ENCODE data around the gene RGPD3. TPM values are rescaled to one million over a fixed set of nuclear protein-coding genes. Genes with fewer than 3 reads are reported as not detected.
"Not testable (repeated sequence)": the region's sequence is repeated elsewhere in the genome, so short reads cannot be mapped to it uniquely, and the experiment has no call there.

Gene RGPD3
- total and polyA plus RNA-seq, 2 experiments from 2014 or later = 0.08 to 0.43 TPM

DNA sequence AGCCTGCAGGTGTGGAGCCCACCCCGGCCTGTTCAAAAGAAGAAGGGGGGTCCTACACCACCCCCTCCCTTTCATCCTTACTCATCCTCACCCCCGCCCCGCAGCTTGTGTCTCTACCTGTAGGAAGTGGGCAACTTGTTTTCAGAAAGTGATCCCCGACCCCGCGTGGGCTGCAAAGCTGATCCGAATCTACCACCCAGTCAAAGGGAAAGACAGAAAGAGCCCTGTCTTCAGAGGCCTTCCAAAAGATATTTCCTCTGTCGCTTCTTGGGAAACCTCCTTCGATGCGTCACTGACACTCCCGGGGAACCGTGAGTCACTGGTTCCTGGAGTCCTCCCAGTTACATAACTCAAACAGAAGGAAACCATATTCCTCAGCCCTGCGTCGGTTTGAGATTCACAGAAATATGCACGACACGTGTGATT, 43.3 kb upstream of the RGPD3 start:
- peak; percentile 91 for DNase-seq
- H4K20me1 ChIP-seq (ENCODE audit: insufficient read depth); H3K79me2 ChIP-seq (ENCODE audit: insufficient read depth); H3K27me3 ChIP-seq (replicated peaks; ENCODE audit: insufficient read depth); H3K36me3 ChIP-seq (ENCODE audit: low read depth); H3K9me3 ChIP-seq (ENCODE audit: low read depth); H3K4me1 ChIP-seq (ENCODE audit: insufficient read depth); H3F3A ChIP-seq (ENCODE audit: insufficient read depth); H3K9me2 ChIP-seq (ENCODE audit: insufficient read depth); in situ Hi-C loops (cut with MboI): not testable (repeated sequence)
- H3K4me2 ChIP-seq (ENCODE audit: unreplicated experiment) = peak overlapping the region; percentile 90
- H3K27ac ChIP-seq = peak overlapping the region; percentile 76
- 0 to 4% methylated on average over 10 to 16 of the region's 16 CpGs for WGBS, 2 experiments (ENCODE audit: low coverage in 1 of 2, low lambda C conversion rate in 2 of 2, missing lambda C conversion rate in 2 of 2)
- peak overlapping the region; percentile 90 for H2AFZ ChIP-seq
- peak overlapping the region; percentile 70 for H3K4me3 ChIP-seq
- peak overlapping the region; percentile 67 for H3K9ac ChIP-seq

DNA sequence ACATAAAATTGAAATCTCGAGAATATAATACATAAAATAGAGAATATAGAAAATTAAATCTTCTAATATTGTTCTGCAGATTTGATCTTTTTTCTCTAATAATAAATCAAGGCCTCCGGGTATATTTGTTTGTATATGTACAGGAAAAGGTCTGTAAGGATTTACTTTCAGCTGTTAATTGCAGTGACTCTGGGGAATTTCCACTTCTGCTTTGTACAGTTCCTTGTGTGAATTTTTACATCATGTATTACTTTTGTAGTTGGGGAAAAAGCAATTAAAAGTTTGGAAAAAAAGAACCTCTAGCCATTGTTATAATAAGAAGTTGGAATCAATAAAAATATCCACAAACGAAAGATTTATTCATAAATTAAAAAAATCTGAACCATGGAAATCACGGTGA, 42.6 kb upstream of the RGPD3 start:
- H3K9ac ChIP-seq; H3K27me3 ChIP-seq (replicated peaks; ENCODE audit: insufficient read depth); H3K9me2 ChIP-seq (ENCODE audit: insufficient read depth); H3K4me1 ChIP-seq (ENCODE audit: insufficient read depth); H3K79me2 ChIP-seq (ENCODE audit: insufficient read depth); H3K27ac ChIP-seq; in situ Hi-C loops (cut with MboI); DNase-seq; H4K20me1 ChIP-seq (ENCODE audit: insufficient read depth); H3K36me3 ChIP-seq (ENCODE audit: low read depth); H2AFZ ChIP-seq; H3K9me3 ChIP-seq (ENCODE audit: low read depth); H3K4me3 ChIP-seq; H3F3A ChIP-seq (ENCODE audit: insufficient read depth): not testable (repeated sequence)
- WGBS, 2 experiments (ENCODE audit: low coverage in 1 of 2, low lambda C conversion rate in 2 of 2, missing lambda C conversion rate in 2 of 2) = 35 to 38% methylated on average over 4 of the region's 4 CpGs
- peak overlapping the region; percentile 90 for H3K4me2 ChIP-seq (ENCODE audit: unreplicated experiment)

DNA sequence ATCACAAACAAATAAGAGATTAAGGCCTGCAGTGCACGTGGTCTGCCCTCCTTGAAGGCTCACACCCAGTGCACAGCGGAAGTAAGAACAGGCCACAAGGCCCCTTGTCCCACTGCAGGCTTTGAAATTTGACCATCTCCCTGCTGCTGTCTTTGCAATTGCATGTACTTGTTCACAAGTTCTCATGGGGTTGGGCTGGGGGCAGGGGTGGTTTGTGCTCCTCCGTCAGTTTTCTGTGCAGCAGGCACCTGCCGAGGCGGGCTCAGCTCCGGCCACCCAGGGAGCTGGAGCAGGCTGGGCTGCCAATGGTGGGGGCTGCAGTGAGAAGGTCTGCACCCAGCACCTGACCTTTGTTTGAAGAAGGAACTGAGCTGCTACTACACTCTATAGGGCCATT, 41.2 kb upstream of the RGPD3 start:
- H3K27ac ChIP-seq; H3K9me3 ChIP-seq (ENCODE audit: low read depth); in situ Hi-C loops (cut with MboI); H4K20me1 ChIP-seq (ENCODE audit: insufficient read depth); H3K79me2 ChIP-seq (ENCODE audit: insufficient read depth); H3K9ac ChIP-seq; H3K36me3 ChIP-seq (ENCODE audit: low read depth); H3K4me1 ChIP-seq (ENCODE audit: insufficient read depth); H3F3A ChIP-seq (ENCODE audit: insufficient read depth); H3K4me3 ChIP-seq; H2AFZ ChIP-seq; H3K9me2 ChIP-seq (ENCODE audit: insufficient read depth); H3K4me2 ChIP-seq (ENCODE audit: unreplicated experiment); H3K27me3 ChIP-seq (replicated peaks; ENCODE audit: insufficient read depth); DNase-seq: not testable (repeated sequence)
- WGBS, 2 experiments (ENCODE audit: low coverage in 1 of 2, low lambda C conversion rate in 2 of 2, missing lambda C conversion rate in 2 of 2) = 77 to 86% methylated on average over 6 of the region's 6 CpGs

DNA sequence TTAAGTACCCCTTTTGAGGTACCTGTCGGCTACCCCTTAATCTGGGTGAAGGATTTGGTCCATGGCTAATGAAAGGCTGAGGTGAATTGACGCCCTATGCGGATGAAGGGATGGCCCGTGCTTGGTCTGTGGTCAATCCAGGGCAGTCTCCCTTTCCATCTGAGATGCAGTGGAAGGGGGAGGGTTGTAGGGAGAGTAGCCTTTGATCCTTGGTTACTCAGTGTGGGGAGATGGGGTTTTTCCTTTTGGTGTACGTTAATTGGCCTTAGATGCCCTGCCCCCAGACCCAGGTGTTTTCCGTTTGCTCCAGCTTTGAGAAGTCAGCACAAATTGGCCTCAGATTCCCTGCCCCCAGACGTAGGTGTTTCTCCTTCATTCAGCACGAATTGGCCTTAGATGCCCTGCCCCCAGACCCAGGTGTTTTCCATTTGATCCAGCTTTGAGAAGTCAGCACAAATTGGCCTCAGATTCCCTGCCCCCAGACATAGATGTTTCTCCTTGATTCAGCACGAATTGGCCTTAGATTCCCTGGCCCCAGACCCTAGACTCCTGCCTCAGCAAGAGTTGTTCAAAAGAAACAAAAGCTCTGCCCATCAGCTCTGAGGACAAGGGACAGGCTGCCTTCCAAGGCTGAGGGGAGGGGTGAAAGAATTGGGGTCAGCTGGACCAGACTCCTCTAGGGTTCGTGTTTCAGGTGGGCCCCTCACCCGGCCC, 40.6 kb upstream of the RGPD3 start:
- H3K79me2 ChIP-seq (ENCODE audit: insufficient read depth); H2AFZ ChIP-seq; H3K4me2 ChIP-seq (ENCODE audit: unreplicated experiment); H3F3A ChIP-seq (ENCODE audit: insufficient read depth); H3K27me3 ChIP-seq (replicated peaks; ENCODE audit: insufficient read depth); in situ Hi-C loops (cut with MboI); H3K27ac ChIP-seq; H4K20me1 ChIP-seq (ENCODE audit: insufficient read depth); H3K9me2 ChIP-seq (ENCODE audit: insufficient read depth); H3K4me3 ChIP-seq; H3K4me1 ChIP-seq (ENCODE audit: insufficient read depth); H3K9ac ChIP-seq; DNase-seq; H3K9me3 ChIP-seq (ENCODE audit: low read depth); H3K36me3 ChIP-seq (ENCODE audit: low read depth): not testable (repeated sequence)
- WGBS, 2 experiments (ENCODE audit: low coverage in 1 of 2, low lambda C conversion rate in 2 of 2, missing lambda C conversion rate in 2 of 2) = 71 to 75% methylated on average over 8 to 9 of the region's 11 CpGs

DNA sequence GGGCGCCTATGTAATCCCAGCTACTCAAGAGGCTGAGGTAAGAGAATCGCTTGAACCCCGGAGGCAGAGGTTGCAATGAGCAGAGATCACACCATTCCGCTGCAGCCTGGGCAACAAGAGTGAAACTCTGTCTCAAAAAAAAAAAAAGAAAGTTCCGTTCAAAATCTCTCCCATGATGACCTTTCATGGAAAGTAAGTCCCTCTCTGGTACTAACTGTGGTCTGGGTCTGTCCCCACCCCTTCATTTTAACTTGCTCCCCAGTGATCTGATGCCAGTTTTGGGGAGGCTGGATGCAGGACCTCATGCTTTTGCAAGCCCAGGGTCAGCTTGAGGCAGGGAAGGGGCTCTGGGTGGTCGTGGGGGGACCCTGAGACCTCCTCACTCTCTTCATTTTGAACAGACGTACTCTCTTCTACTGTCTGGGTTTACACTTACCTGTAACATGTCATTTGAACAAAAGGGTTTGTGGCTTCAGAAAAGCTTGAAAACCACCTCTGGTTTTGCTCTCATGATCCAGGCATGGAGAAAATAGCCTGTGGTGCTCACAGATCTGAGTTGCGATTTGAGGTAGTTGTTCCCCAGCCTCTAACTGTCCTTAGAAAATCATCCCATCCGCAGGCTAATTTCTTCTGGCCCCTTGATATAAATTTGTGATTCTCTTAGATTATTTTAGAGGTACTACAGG, 37.9 kb upstream of the RGPD3 start:
- H3K27me3 ChIP-seq (replicated peaks; ENCODE audit: insufficient read depth); DNase-seq; H3F3A ChIP-seq (ENCODE audit: insufficient read depth); H3K9me2 ChIP-seq (ENCODE audit: insufficient read depth); H3K4me3 ChIP-seq; H3K9ac ChIP-seq; H3K4me1 ChIP-seq (ENCODE audit: insufficient read depth); H3K27ac ChIP-seq; H3K36me3 ChIP-seq (ENCODE audit: low read depth); H2AFZ ChIP-seq; H3K9me3 ChIP-seq (ENCODE audit: low read depth); H3K4me2 ChIP-seq (ENCODE audit: unreplicated experiment); H3K79me2 ChIP-seq (ENCODE audit: insufficient read depth); in situ Hi-C loops (cut with MboI); H4K20me1 ChIP-seq (ENCODE audit: insufficient read depth): not testable (repeated sequence)
- WGBS, 2 experiments (ENCODE audit: low coverage in 1 of 2, low lambda C conversion rate in 2 of 2, missing lambda C conversion rate in 2 of 2) = 62 to 71% methylated on average over 8 to 9 of the region's 9 CpGs

DNA sequence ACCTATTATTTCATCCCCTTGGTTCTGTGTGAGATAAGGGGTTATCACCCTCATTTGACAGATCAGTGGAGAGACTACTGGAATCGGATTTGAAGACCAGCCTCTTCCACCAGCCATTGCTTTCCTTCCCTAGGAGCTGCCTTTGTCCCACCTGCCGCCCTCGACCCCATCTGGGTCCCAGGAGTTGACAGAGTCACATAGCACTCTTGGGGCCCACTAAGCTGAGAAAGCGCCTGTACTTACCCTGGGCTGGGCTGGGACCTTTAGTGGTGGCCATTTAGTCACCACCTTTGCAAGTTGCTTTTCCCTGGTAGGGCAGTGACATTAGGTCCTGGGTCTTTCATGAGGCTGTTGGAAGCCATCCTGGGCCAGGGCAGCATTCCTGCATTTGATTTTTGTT, 36.6 kb upstream of the RGPD3 start:
- H3K4me3 ChIP-seq; in situ Hi-C loops (cut with MboI); H3K4me1 ChIP-seq (ENCODE audit: insufficient read depth); H3K9me3 ChIP-seq (ENCODE audit: low read depth); H3K9me2 ChIP-seq (ENCODE audit: insufficient read depth); H2AFZ ChIP-seq; DNase-seq; H3K36me3 ChIP-seq (ENCODE audit: low read depth); H3F3A ChIP-seq (ENCODE audit: insufficient read depth); H3K4me2 ChIP-seq (ENCODE audit: unreplicated experiment); H3K27me3 ChIP-seq (replicated peaks; ENCODE audit: insufficient read depth); H3K27ac ChIP-seq; H3K79me2 ChIP-seq (ENCODE audit: insufficient read depth); H3K9ac ChIP-seq; H4K20me1 ChIP-seq (ENCODE audit: insufficient read depth): not testable (repeated sequence)
- WGBS, 2 experiments (ENCODE audit: low coverage in 1 of 2, low lambda C conversion rate in 2 of 2, missing lambda C conversion rate in 2 of 2) = 54 to 60% methylated on average over 4 of the region's 4 CpGs

DNA sequence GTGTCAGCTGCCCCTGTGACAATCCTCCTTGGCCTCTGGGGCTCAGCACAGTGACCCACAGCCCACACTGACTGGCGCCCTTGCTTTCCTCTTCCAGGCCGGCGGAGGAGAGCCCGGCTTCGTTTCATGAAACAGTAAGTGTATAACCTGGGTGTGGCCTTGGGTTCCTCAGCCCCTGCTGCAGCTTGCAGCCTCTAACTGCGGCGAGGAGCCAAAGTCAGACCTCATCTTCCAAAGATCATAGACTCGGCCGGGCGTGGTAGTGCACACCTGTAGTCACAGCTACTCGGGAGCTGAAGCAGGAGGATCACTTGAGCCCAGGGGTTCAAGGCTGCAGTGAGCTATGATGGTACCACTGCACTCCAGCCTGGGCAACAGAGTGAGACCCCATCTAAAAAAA, 36.0 kb upstream of the RGPD3 start:
- H3K36me3 ChIP-seq (ENCODE audit: low read depth); H3K4me3 ChIP-seq; in situ Hi-C loops (cut with MboI); H3K79me2 ChIP-seq (ENCODE audit: insufficient read depth); H4K20me1 ChIP-seq (ENCODE audit: insufficient read depth); H3F3A ChIP-seq (ENCODE audit: insufficient read depth); H3K4me2 ChIP-seq (ENCODE audit: unreplicated experiment); H3K27ac ChIP-seq; H3K9me2 ChIP-seq (ENCODE audit: insufficient read depth); DNase-seq; H3K27me3 ChIP-seq (replicated peaks; ENCODE audit: insufficient read depth); H3K9me3 ChIP-seq (ENCODE audit: low read depth); H3K9ac ChIP-seq; H2AFZ ChIP-seq; H3K4me1 ChIP-seq (ENCODE audit: insufficient read depth): not testable (repeated sequence)
- WGBS, 2 experiments (ENCODE audit: low coverage in 1 of 2, low lambda C conversion rate in 2 of 2, missing lambda C conversion rate in 2 of 2) = 61 to 63% methylated on average over 7 to 9 of the region's 11 CpGs

Data from GM23248 (cell line).